NCI-H345 treated with DMSO at 0.1 percent for 48 hours (cell line): Measurements from ENCODE around the gene IL1RAPL1.

Source experiments
- DNase-seq: peaks from one replicate; lab custom pipeline; 2025; ENCODE audit not compliant: unreplicated experiment; lab: John Stamatoyannopoulos, UW

The IL1RAPL1 gene

DNA sequence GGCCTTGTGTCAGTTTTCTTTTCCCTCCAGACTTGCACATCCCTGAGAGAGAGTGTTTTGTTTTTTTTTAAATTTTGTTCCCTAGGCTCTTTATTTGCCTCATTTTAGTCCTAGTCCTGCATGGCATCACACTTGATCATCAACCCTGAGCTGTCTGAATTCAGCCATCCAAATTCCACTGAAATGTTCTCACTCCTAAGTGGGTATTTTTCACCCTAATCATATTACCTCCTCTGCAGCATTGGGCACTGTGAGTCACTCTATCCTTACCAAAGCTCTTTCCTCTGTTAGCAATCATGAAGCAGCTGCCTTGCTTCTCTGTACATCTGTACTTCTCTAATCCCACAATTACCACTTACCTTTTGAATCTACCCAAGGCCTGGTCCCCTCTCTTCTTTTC lies 1271.5 kb downstream of the IL1RAPL1 start:
- DNase-seq = no peak

DNA sequence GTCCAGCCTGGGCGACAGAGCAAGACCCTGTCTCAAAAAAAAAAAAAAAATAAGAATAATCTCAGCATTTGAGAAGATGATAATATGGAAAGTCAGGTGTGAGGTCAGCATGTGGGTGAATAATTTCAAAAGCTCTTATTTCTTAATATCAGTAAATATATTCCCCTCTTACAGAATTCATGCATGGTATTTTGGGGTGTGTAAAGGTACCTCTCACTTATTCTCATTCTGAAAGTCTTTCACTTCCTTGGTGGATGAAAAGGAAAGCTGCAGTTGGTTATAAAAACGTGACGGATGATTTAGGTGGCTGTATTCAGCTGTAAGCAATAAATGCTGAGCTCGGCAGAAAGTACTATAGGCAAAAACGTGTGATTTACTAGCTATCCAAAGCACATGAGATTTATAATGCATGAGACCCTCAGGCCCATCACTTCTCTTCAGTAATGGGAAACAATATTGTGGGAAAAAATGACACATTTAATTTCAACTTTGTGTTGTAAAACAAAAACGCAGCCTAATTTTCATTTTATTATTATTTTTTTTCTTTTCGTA lies 1275.0 kb downstream of the IL1RAPL1 start:
- DNase-seq = no peak

DNA sequence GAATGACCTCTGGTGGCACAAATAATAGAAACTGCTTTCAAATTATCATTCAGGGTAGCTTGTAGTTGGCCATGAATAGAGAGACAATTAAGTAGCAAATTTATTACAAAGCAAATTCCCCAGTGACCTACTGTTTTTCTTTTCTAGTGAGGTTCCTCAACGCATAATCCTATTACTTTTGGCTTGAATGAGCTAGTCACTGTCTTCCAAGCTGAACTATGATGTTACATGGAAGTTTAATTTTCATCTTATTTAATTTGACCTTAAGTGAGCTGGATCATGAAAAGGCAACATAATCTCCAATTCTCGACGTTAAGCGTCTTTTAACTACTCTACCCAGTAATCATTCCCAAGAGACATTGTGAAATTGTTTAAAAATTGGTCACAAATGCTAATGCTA lies 1280.7 kb downstream of the IL1RAPL1 start:
- no peak for DNase-seq

DNA sequence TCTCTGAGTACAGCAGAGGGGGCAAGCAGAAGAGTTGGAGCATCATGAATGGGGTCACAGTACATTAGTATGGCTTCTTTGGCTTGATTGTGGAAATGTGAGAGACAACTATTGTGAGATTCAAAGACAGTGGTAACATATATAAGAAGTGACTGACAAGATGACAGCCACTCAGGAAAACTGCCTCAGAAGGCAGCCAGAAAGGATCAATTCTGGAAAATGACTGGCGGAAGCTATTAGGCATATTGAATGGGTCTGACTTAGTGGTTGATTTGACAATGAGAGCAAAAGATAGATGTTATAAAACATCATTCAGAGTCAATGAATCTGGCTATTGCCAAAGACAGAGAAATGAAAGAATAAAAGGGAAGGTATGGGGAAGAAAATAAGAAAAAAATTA lies 1282.6 kb downstream of the IL1RAPL1 start:
- no peak for DNase-seq

GRCh38 chrX:29870608-29871007 lies 1283.4 kb downstream of the IL1RAPL1 start:
- no peak for DNase-seq

GRCh38 chrX:29872831-29873230 lies 1285.6 kb downstream of the IL1RAPL1 start:
- DNase-seq = no peak

DNA sequence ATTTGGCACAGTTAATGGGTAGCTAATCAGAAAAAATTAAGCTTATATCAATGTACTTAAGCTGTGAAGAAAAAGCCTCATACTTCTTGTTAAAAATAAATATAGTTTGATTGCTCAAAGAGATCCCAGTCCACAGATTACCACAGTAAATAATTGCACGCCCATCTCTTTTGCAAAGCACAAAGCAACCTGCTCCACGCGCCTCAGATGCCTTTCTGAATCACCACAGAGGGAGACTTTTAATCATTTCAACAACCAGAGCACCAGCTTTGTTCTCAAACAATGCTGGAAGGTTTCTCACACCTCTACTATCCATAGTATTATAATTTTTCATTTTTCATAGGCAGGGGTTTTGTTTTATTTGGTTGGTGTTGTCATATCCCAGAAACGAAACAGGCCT lies 1289.5 kb downstream of the IL1RAPL1 start:
- no peak for DNase-seq

GRCh38 chrX:29880977-29881376 lies 1293.7 kb downstream of the IL1RAPL1 start:
- DNase-seq = no peak

DNA sequence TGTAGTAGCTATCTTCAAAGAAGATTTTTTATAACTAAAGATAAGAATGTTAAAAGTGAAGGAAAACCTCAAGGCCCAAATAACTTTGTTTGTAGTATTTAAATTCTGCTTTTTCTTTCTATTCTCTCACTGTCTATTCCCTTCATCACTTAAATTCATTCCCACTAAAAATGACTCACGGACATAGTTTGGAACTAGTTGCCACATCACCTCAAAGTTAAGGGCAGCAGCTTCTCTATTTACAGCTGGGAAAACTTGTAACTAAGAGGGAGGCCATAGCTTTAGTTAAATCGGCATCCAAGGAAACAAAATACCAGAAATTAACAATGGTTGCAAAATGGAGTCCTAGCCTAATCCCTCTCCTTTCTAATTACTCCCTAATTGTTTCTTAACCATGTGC lies 1302.8 kb downstream of the IL1RAPL1 start:
- no peak for DNase-seq

DNA sequence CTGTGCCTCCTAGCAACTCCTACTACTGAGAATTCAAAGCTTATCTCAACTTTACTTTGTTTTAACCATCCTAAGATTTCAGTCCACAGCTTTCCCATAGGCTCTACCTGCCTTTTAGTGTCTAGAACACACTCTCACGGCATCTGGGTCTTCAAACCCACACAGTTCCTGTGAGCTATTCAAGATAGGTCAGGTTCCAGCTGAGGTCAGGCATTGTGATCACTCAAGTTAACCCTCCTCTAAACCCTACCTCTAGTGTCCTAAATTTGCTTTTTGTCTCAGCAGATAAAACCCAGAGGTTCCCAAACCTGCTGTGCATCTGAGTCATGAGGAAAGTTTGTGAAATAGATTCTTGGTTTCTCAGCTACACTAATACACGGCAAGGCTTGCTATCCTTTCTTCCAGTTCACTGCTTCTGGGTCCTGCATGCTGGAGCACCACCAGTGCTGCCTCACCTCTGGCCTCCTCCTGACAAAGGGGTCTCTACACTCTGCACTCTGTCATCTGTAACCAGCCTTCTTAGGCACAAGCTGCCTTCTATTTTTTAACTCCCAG lies 1303.5 kb downstream of the IL1RAPL1 start:
- no peak for DNase-seq

- DNase-seq = no peak
These were observed 1314.8 kb downstream of the IL1RAPL1 start for GRCh38 chrX:29902004-29902403.

DNA sequence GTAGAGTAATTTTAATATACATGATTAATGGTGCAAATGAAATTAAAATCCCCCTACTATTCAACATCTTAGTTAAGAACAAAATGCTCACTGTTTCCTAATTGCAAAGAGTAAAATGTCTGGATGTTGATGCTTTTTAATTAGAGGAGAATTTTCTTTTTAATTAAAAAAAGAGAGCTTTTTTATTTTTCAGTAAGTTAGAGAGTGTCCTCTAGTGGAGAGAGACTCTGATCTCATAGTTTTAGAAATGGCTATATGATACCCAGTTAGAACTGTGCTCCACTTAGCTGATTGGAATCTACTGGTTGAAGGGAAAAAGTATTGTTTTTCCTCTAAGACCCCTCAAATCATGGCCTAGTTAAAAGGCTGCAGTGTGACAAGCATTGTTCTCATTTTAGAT lies 1316.1 kb downstream of the IL1RAPL1 start:
- DNase-seq = no peak

DNA sequence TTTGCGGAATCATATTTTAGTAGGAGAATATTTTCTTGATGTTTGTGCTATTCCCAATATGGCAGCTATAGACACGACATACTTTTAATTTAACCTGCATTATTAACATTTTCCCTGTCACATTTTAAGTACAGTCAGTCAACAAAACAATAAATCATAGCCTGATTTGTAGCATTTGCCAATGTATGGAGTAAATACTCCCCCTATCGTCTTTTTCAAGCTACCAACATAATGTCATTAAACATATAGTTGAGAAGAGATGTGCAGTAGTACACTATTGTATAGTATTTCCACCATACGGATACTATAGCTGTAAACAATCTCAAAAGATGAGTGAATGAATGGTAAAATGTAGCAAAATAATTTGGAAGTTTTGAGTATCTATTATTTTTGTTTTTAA lies 1324.4 kb downstream of the IL1RAPL1 start:
- no peak for DNase-seq

- no peak for DNase-seq
These were observed 1326.4 kb downstream of the IL1RAPL1 start for GRCh38 chrX:29913647-29914046.

DNA sequence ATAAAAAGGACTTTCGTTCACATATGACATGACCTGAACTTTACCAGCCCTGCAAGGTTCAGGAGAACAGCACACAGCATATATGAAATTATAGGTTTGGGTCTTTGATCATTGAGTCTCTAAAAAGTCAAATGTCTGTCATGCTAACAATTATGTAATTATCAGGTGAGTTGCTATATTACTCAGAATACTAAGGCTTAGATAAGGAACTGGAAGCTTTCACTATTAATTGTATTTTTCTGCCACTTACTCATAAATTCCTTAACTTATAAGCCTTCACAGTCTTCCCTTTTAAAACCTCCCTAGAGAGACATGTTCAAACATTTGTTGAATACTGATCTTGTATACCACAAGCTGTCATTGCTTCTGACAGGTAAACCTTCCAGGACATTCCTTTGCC lies 1335.4 kb downstream of the IL1RAPL1 start:
- no peak for DNase-seq

DNA sequence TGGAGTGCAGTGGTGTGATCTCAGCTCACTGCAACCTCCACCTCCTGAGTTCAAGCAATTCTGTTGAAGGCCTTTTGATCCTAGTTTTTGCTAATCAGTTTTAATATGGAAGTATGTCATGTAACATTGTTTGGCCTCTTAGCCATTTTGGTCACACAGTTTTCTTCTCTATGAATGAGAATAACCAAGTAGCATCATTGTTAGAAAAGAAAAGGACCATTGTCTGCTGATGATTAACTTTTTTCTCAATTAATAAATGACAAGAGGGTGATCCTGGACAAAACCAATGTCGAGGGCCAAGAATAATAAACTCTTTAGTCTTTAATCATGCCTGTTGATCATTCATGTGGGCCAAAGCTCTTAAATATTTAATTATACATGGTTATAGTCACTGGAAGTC lies 1338.8 kb downstream of the IL1RAPL1 start:
- DNase-seq = no peak

- no peak for DNase-seq
These were observed 1339.4 kb downstream of the IL1RAPL1 start for GRCh38 chrX:29926659-29927058.

DNA sequence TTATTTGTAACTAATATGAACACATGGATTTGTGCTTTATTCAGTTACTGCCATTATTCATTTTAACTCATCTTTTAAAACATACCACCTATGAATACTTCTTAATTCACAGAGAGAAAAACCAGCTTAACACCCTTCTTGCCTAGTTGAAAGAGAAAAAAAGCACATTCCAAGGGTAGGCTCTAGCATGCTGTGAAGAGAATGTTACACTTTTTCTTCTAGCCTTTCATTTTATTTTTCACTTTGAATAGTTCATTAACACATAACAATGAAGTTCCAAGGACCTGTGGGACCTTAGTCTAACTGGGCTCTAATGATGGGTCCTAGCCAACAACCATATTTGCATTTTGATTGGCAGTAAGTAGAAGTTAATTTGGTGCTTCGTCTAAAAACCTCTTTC lies 1348.2 kb downstream of the IL1RAPL1 start:
- no peak for DNase-seq

- no peak for DNase-seq
These were observed 1353.5 kb downstream of the IL1RAPL1 start for GRCh38 chrX:29940750-29941149.

GRCh38 chrX:29941287-29941686 lies 1354.0 kb downstream of the IL1RAPL1 start:
- no peak for DNase-seq

- no peak for DNase-seq
These were observed 1360.0 kb downstream of the IL1RAPL1 start for GRCh38 chrX:29947225-29947624.

DNA sequence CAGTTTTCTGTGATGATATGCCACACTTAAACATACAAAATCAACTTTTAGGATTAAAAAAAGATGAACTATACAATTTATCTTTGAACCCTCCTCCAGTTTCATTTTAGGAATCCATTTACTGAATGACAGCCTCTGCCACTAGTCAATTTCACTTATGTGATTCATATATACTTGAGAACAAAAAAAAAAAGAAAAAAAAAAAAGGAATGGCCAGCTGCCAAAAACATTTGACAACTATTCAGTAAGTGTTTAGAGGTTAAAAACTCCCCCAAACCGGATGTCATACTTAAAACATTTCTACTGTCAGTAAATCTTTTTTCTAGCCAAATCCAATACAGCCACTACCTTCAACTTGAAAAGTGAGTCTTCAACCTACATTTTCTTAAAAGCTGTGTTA lies 1361.4 kb downstream of the IL1RAPL1 start:
- no peak for DNase-seq

DNA sequence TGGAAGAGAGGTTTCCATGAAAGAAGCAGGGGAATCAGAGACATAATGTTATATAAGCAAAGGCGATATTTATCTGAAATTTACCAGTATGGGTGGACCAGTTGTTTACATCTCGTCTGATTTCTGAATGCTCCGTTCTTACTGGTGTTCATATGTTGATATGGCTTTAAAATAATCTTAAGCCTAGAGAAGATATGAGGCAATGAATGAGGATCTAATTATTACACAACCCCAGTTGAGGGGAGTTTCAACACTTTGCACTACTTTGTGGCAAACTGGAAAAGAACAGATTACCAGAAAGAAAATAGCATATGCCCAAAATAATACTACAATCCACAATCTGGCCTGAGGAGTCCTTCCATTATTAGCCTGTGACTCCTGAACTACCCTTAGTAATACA lies 1364.8 kb downstream of the IL1RAPL1 start:
- DNase-seq = no peak
